Activated T-cell treated with anti-CD3 and anti-CD28 coated beads, Interleukin-2, amount 50 U/mL, for 4 hours (primary cell): ENCODE data around the gene CARS2. TPM values are rescaled to one million over a fixed set of nuclear protein-coding genes. Genes with fewer than 3 reads are reported as not detected.

Experiments used
- ATAC-seq, 2 donors: fragments of 200-7000 bp; cut with Tn5 transposase; one replicate each; pipeline ENCODE4 v1.10.0; 2021
- DNase-seq: peaks from one replicate; pipeline ENCODE4 v3.0.0-alpha.2; 2020
- H3K27me3 Mint-ChIP-seq: one replicate; pipeline ENCODE4 v1.8.0; 2021; ENCODE audit warnings: low read depth, mixed read lengths
- H3K36me3 Mint-ChIP-seq: one replicate; pipeline ENCODE4 v1.8.0; 2022; ENCODE audit warnings: mixed read lengths; ENCODE audit not compliant: insufficient read depth
- H3K4me1 Mint-ChIP-seq: one replicate; pipeline ENCODE4 v1.8.0; 2021; ENCODE audit warnings: low read depth, mixed read lengths
- H3K4me3 Mint-ChIP-seq: one replicate; pipeline ENCODE4 v1.8.0; 2021; ENCODE audit warnings: mild to moderate bottlenecking, moderate library complexity, mixed read lengths
- H3K9me3 Mint-ChIP-seq: one replicate; pipeline ENCODE4 v1.8.0; 2021; ENCODE audit warnings: mixed read lengths
- total RNA-seq, 3 donors: library from RNA; stranded (reverse); gene quantifications; one replicate each; pipeline ENCODE4 v1.2.1, GENCODE V29; 2021

CARS2 gene
- total RNA-seq, 3 donors from 2014 or later: 72.6 to 97.4 (median 80.3) TPM

- Mint-ChIP-seq H3K27me3 (no peaks in the 10 kb centered on the region), H3K9me3 (no peaks in the 10 kb centered on the region), H3K36me3 (peaks cover 30% of the 10 kb centered on the region), H3K4me3 (no peak overlapping the region), H3K4me1 (peaks cover 2% of the 10 kb centered on the region)
- no peak for ATAC-seq
- DNase-seq: no peak
These were observed 59.2 kb downstream of the CARS2 start for GRCh38 chr13:110646442-110647364.

- no peak overlapping the region for H3K4me3 Mint-ChIP-seq
- peaks cover 26% of the 10 kb centered on the region for H3K36me3 Mint-ChIP-seq
- no peak for DNase-seq
- ATAC-seq: no peak
- H3K4me1 Mint-ChIP-seq: peaks cover 2% of the 10 kb centered on the region
- H3K27me3 Mint-ChIP-seq: no peaks in the 10 kb centered on the region
- no peaks in the 10 kb centered on the region for H3K9me3 Mint-ChIP-seq
These were observed 60.2 kb downstream of the CARS2 start for GRCh38 chr13:110645750-110646149.

GRCh38 chr13:110644892-110645521, 60.9 kb downstream of the CARS2 start:
- Mint-ChIP-seq H3K27me3 (no peaks in the 10 kb centered on the region), H3K4me3 (no peak overlapping the region), H3K4me1 (peaks cover 2% of the 10 kb centered on the region), H3K9me3 (no peaks in the 10 kb centered on the region), H3K36me3 (peaks cover 25% of the 10 kb centered on the region)
- DNase-seq (no peak), ATAC-seq (peak; percentile 56 to 66)

GRCh38 chr13:110643768-110644421, 62.0 kb downstream of the CARS2 start:
- Mint-ChIP-seq H3K36me3 (peaks cover 26% of the 10 kb centered on the region), H3K27me3 (no peaks in the 10 kb centered on the region), H3K4me3 (no peak overlapping the region)

GRCh38 chr13:110643324-110643723, 62.6 kb downstream of the CARS2 start:
- Mint-ChIP-seq H3K4me1 (peaks cover 2% of the 10 kb centered on the region), H3K9me3 (no peaks in the 10 kb centered on the region), H3K36me3 (peaks cover 28% of the 10 kb centered on the region), H3K27me3 (no peaks in the 10 kb centered on the region), H3K4me3 (no peak overlapping the region)
- DNase-seq: no peak
- ATAC-seq: no peak

More at GRCh38 chr13:110643768-110644421, 62.0 kb downstream of the CARS2 start:
- H3K9me3 Mint-ChIP-seq: no peaks in the 10 kb centered on the region
- ATAC-seq (no peak), DNase-seq (no peak)
- peaks cover 2% of the 10 kb centered on the region for H3K4me1 Mint-ChIP-seq

GRCh38 chr13:110642291-110642981, 63.5 kb downstream of the CARS2 start:
- no peaks in the 10 kb centered on the region for H3K4me1 Mint-ChIP-seq
- peaks cover 28% of the 10 kb centered on the region for H3K36me3 Mint-ChIP-seq
- ATAC-seq (no peak), DNase-seq (no peak)
- no peak overlapping the region for H3K4me3 Mint-ChIP-seq
- H3K9me3 Mint-ChIP-seq: no peaks in the 10 kb centered on the region
- no peaks in the 10 kb centered on the region for H3K27me3 Mint-ChIP-seq

GRCh38 chr13:110641055-110642015, 64.6 kb downstream of the CARS2 start:
- H3K4me1 Mint-ChIP-seq: no peaks in the 10 kb centered on the region
- no peaks in the 10 kb centered on the region for H3K9me3 Mint-ChIP-seq
- peaks cover 32% of the 10 kb centered on the region for H3K36me3 Mint-ChIP-seq

GRCh38 chr13:110640591-110641029, 65.3 kb downstream of the CARS2 start:
- Mint-ChIP-seq H3K27me3 (no peaks in the 10 kb centered on the region), H3K36me3 (peaks cover 29% of the 10 kb centered on the region), H3K9me3 (no peaks in the 10 kb centered on the region), H3K4me1 (no peaks in the 10 kb centered on the region), H3K4me3 (no peak overlapping the region)
- no peak for DNase-seq
- ATAC-seq: no peak

More at GRCh38 chr13:110641055-110642015, 64.6 kb downstream of the CARS2 start:
- H3K27me3 Mint-ChIP-seq: no peaks in the 10 kb centered on the region
- no peak for ATAC-seq
- no peak overlapping the region for H3K4me3 Mint-ChIP-seq
- no peak for DNase-seq

- no peaks in the 10 kb centered on the region for H3K9me3 Mint-ChIP-seq
- no peaks in the 10 kb centered on the region for H3K27me3 Mint-ChIP-seq
- peaks cover 29% of the 10 kb centered on the region for H3K36me3 Mint-ChIP-seq
- ATAC-seq: no peak
- H3K4me1 Mint-ChIP-seq: no peaks in the 10 kb centered on the region
- no peak overlapping the region for H3K4me3 Mint-ChIP-seq
- no peak for DNase-seq
These were observed 66.0 kb downstream of the CARS2 start for GRCh38 chr13:110639935-110640334.

- Mint-ChIP-seq H3K36me3 (peaks cover 33% of the 10 kb centered on the region), H3K27me3 (no peaks in the 10 kb centered on the region), H3K4me1 (no peaks in the 10 kb centered on the region), H3K9me3 (no peaks in the 10 kb centered on the region), H3K4me3 (no peak overlapping the region)
- ATAC-seq (no peak), DNase-seq (no peak)
These were observed 66.8 kb downstream of the CARS2 start for GRCh38 chr13:110638814-110639806.

GRCh38 chr13:110638257-110638656, 67.7 kb downstream of the CARS2 start:
- peaks cover 31% of the 10 kb centered on the region for H3K36me3 Mint-ChIP-seq

GRCh38 chr13:110637747-110638146, 68.2 kb downstream of the CARS2 start:
- H3K4me3 Mint-ChIP-seq: no peak overlapping the region
- no peaks in the 10 kb centered on the region for H3K27me3 Mint-ChIP-seq
- no peak for ATAC-seq
- H3K4me1 Mint-ChIP-seq: no peaks in the 10 kb centered on the region
- DNase-seq: no peak
- no peaks in the 10 kb centered on the region for H3K9me3 Mint-ChIP-seq
- H3K36me3 Mint-ChIP-seq: peaks cover 26% of the 10 kb centered on the region

More at GRCh38 chr13:110638257-110638656, 67.7 kb downstream of the CARS2 start:
- Mint-ChIP-seq H3K4me3 (no peak overlapping the region), H3K27me3 (no peaks in the 10 kb centered on the region), H3K9me3 (no peaks in the 10 kb centered on the region), H3K4me1 (no peaks in the 10 kb centered on the region)
- DNase-seq (no peak), ATAC-seq (no peak)
